GM21786 (cell line): ENCODE measurements around the gene CRB1.
"Not testable (repeated sequence)": the region's sequence is repeated elsewhere in the genome, so short reads cannot be mapped to it uniquely, and the experiment has no call there.

ENCODE experiments used
- ATAC-seq: cut with Tn5 transposase; IDR thresholded peaks from one replicate; pipeline ENCODE4 v1.9.1; 2021; ENCODE audit not compliant: unreplicated experiment

CRB1 gene

DNA sequence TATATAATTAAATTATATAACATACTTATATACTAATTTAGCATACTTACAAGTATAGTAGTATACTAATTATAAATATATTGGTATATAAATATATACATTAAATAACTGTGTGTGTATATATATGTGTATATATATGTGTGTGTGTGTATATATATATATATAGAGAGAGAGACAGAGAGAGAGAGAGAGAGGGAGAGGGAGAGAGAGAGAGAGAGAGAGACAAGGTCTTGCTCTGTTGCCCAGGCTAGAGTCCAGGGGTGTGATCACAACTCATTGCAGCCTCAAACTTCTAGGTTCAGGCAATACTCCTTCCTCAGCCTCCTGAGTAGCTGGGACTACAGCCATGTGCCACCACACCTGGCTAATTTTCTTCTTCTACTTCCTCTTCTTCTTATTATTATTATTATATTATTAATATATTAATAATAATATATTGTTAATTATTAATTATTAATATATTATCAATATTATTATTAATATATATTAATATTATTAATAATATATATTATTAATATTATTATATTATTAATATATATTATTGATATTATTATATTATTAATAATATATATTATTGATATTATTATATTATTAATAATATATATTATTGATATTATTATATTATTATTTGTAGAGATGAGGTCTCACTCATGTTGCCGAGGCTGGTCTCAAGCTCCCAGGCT, 185.5 kb downstream of the CRB1 start:
- ATAC-seq: no peak

DNA sequence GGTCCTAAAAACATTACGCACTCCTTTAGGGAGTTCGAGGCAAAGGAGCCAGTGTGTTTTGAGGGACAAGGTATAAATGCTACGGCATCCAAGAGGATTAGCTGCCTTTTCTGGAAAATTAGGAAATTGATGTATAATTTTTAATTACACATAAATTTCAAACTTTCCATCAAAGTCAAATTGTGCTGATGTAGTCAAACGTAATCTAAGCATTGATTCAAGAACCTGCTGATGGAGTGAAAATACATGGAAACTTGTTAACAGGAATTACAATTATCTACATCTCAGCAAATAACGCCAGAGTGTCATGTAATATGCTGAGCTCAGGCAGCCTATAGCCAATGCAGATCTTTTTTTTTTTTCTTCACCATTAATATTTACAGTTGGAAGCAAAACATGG, 194.5 kb downstream of the CRB1 start:
- no peak for ATAC-seq

DNA sequence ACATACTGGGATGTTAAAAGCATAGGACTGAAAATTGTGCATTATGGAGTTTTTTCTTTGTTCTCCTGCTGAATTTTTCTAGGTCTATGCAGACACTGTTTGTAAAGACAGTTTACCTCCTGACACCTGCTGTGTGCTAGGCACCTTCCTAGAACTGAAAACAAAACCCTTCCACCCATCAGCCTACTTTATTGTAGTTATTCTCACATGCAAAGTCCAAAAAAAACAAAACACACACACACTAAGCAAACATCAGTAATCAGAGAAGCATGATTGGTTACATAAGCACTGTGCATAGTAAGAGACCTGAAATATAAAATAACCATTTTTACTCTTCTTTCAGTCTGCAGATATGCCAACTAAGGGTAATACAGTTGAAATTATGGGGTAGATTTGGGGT, 195.1 kb downstream of the CRB1 start:
- ATAC-seq: no peak

DNA sequence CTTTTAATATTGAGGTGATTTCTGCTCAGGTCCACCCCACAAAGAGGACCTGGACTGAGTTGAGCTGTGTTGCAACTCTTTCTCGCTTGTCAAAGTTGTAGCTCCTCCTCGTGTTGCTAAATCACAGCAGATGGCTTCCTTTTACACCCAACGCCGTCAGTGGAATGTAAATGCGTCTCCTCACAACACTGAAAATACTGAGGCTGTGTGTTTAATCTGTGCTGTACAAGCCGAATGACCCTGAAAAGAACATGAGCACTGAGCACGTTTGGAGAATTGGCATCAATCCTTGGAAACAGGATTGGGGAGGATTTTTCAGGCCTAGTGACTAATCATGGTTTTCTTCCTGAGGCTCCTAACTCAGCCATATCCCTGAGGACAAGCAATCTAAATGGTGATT, 196.0 kb downstream of the CRB1 start:
- no peak for ATAC-seq

DNA sequence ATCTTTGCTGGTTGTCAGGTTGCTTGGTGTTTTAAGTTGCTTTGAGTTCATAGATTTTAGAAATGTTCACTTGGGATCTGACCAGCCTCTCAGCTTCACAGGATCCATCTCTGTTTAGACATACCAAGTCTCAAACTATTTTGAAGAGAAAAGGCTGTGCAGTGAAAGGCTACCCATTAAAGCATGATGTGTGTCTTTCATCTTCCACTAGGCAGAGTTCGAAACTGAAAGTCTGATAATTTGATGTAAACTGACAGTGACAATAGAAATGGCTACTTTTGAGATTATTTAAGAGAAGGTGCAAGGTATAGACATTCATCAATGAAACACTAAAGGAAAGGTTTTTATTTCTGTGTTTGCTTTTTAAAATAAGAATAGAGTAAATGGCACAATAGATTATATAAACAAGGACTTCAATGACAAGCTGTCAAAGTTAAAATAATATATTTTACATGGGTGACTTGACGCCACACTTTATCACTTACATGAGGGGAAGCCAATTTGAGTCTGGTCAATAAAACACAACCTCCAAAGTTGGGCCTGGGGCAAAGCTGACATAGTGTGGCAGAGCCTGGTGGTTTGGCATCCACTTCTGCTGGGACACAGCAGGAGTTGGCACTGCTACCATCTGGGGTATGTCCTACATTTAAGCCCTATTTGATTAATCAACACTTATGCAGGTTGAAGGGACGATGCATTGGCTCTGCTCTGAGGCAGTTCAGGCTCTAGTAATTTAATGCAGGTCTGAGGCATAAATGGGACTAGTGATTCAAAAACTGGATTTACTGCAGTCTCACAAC, 197.7 kb downstream of the CRB1 start:
- ATAC-seq: no peak

DNA sequence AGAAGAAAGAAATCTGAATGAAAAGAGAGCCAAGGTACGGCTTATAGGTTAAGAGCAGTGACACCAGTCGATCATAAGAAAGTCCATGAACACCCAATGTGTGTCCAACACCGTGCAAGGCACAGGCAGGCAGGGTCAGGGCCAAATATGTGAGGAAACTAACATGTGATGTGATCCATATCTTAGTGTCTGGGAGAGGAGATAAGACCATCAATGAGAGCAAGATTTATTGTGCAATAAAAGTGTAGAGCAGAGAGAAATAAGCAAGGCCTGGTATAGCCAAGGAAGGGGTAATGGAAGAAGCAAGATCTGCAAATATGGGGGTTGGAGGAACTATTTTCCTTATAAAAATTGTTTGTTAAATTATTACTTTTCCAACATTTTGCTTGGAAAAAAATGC, 198.8 kb downstream of the CRB1 start:
- no peak for ATAC-seq

DNA sequence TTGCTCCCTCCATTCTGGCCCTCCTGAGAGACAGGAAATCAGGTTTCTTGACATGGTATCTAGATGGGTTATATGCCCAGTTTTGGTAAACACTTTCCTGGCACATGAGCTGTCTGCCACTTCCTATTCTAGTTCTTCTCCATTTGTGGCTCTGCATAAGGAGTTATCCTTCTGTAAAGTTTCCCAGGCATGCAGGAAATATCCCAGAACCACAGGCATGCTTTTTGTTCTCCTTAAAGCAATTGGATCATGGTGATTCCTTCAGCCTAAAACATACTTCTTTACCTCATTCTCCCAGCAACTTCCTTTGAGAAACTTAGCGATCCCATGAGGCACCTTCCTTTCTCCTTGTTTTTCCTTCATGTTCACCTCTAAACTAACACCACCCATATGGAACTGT, 199.8 kb downstream of the CRB1 start:
- ATAC-seq: no peak

DNA sequence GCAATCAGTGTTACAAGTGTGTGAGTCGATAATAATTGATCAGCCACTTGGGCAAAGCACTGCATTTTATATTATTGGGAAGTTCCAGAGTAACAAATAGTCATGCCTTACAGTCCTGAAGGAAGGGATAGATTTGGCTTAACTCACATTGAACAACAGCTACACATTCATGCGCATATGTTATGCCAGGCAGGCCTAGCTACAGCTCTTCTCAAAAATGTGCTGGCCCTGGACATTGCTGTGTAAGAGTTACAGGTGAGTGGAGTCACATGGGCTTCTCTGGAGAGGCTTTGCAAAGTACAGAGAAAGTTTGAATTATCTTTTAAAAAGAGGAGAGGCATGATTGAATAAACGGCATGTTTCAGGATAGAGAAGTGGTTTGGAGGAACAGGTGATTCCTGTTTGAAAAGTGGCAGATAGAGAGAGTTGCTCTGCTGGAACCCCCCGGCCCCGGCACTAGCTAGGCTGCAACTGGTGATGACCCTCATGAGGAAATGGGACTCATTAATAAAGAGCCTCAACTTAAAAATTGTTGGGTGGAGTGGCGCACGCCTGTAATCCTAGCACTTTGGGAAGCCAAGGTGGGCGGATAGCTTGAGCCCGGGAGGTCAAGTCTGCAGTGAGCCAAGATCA, 200.6 kb downstream of the CRB1 start:
- ATAC-seq: no peak

DNA sequence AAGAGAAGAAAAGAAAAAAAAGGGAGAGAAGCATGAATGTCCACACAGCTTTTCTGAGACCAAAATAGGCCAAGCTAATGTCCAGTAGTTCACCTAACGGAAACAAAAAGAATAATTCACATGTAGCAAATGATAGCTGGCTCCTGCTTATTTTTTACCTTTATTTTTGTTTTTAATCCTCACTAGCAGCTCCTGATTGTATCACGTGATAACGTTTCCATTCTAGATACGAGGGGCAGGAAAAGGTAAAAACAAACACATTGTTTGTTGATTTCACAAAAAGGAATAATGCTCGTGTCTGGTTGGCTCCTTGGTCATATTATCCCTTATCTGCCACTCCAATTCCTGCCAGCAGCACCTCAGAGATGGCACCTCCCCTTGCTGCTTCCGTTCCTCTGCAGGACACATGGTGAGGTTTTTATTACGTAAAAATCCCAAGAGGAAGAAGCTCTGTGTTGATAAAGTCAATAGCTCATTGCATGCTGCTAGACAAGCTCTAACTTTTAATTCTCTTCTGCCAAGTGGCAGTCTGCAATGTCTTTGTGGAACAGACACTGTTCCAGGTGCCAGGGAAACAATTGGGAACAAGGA, 201.7 kb downstream of the CRB1 start:
- no peak for ATAC-seq

DNA sequence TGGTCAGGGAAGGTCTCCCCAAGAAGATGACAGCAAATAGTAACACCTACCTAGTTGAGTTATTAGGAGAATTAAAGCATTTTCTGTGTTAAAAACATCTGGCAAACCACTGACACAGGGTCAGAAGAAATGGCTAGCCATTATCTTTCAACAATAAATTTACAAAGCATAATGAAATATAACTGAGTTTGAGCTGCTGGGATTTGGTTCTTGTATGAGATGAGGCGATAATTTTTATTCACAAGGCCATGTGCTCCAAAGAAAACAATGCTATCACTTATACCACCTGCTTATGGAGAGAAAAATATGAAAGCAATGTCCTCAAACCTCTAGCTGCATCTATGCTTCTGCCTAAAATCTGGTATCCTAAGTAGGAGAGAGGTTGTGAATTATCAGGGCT, 202.3 kb downstream of the CRB1 start:
- ATAC-seq: no peak

DNA sequence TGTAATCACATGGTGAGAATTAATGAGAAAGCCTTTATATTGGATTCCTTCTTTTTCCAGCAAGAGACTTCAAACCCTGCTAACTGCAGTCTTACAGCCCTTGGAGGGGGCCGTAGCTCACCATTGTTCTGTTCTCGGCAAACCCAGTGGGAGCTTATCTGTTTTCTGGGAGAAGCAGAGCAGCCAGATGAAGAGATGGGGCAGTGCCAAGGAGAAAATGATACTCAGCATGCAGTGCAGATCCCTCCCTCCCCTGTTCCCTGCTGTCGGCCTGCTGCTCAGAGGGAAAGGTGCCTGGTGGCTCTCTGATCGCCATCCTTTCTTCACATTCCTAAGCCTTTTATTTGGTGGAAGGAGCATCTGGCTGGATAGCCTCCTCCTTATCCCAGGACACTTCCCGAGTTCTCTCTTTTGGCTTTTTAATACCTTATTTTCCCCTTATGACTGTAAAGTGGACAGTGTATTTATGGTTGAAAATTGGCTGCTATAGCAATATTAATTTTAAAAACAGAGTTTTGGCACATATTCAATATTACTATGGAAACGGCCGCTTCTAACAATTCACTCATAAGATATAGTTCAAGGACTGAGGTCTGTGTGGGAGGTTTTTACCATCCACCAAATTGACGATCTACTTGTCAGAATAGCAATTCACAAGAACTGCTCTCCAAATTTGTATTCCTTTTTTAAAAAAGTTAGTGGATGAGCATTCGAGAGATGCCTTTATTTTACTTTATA, 203.4 kb downstream of the CRB1 start:
- ATAC-seq: no peak

DNA sequence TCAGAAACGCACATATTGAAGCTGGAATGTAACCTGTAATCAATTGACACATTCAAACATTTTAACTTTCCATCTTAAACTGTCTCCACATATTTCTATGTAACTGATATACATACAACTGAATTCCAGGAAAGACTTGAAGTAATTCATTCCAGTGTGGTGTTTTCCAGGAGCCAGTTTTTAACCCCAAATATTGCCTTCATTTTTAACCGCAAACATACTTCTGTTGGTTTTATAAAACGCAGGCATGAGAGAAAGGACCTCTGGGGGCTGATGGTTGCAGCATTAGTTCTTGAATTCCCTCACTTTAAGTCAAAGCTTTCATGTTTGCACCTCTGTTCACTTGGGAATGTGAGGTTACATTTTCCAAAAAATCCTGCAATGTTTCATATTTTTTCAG, 204.1 kb downstream of the CRB1 start:
- no peak for ATAC-seq

DNA sequence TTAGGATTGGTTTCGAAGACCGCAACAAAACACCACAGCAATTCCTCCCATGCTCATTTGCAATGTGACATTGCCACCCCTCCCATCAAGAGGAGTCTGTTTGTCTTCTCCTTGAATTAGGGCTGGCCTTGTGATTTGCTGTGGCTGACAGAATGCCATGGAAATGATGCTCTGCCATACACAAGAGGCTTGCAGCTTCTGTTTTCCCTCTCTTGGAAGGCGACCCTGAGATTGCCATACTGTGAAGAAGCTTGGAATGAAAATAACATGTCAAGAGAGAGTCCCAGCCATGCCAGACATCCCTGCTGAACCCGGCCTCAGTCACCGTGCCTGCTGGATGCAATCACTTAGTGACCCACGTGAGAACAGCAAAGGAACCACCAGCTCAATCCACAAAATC, 212.4 kb downstream of the CRB1 start:
- no peak for ATAC-seq

DNA sequence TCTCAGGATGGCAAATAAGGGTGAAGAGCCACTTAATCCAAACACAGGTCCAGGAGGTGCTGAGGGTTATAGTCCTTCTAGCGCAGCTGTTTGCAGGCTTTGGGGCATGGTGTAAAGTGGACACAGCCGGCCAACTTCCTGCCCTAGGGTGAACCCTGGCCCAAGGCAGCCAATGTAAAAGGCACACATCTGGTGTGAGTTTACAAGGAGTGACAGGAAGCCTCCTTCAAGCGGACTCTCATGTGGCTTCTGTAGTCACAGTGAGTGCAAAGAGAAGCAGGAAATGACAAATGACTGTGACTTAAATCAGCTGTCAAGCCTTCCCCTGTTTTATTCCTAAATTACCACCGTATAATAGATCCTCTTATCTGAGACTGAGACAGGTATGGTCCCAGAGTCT, 213.0 kb downstream of the CRB1 start:
- ATAC-seq: no peak

DNA sequence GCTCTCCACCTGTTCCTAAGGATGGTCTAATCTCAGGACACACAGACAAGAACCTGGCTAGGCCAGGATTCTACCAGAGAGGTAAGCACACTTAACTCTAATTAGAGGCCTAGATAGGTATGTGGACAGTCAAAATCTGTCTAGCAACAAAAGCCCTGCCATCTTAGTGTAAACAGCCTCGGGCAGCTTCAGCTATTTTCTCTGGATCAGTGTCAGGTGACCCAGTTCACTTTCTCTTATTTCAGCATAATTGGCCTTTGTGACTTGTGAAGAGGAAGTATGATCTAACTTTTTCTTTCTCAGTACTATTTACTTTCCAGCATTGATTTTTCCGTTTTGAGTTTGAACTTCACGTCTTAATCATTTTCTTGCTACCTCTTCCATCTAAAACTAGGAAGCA, 217.7 kb downstream of the CRB1 start:
- no peak for ATAC-seq

DNA sequence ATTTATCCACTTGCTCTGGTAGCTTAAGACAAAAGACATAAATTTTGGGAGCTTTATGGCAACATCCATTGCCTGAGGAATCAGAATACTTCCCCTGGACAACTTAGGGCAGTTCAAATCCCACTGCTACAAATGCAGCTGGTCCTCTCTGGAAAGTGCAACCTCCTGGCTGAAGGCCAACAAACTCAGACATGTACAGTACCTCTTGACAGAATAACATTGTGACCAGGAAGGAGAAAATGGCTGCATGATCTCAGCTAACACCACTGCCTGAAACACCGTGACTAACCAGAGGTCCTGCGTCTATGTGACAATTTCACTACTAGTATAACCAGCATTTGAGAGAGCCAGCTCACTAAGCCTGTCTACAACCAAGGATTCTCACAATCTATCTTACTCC, 218.9 kb downstream of the CRB1 start:
- ATAC-seq: no peak

DNA sequence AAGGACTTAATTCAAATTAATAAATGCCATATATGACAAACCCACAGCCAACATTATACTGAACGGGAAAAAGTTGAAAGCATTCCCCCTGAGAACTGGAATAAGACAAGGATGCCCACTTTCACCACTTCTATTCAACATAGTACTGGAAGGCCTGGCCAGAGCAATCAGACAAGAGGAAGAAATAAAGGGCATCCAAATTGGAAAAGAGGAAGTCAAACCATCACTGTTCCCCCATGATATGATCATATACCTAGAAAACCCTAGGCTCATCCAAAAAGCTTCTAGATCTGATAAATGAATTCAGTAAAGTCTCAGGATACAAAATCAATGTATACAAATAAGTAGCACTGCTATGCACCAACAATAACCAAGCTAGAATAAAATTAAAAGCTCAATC, 223.5 kb downstream of the CRB1 start:
- ATAC-seq: not testable (repeated sequence)

DNA sequence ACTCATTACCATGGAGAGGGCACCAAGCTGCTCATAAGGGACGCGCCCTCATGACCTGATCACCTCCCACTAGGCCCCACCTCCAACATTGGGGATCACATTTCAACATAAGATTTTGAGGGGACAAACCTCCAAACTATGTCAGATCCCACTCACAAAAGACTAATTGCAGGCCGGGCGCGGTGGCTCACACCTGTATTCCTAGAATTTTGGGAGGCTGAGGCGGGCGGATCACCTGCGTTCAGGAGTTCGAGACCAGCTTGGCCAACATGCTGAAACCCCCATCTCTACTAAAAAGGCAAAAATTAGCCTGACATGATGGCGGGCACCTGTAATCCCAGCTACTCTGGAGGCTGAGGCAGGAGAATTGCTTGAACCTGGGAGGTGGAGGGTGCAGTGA, 228.7 kb downstream of the CRB1 start:
- no peak for ATAC-seq

DNA sequence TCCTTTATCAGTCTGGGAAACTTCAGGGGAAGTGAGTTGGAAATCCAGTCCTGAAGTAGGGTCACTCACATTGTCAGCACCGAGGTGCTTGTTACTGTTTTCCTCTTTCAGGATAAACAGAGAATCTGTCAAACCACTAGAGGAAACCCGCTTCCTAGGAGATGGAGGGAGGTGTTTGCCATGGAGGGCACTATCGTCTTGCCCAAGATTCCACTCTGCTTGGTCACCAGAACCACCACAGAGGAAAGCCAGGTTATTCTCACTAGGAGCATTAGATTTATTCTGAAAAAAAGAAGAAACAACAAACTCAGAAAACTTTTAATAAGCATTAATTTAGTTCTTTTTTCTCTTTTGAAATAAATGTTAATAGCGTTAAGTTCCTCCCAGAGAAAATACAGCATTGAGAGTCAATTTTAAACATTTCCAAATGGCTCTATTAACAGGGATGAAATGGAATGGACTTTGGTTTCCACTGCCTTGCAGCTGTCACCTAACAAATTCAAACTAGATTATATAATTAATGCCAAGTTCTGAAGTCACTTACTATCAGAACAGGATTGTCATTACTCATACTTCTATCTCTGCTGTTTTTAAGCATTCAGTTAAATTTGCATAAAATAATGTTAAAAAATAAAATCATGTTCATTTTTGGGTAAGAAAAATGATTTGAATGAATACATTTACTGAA, 242.8 kb downstream of the CRB1 start:
- ATAC-seq: no peak

DNA sequence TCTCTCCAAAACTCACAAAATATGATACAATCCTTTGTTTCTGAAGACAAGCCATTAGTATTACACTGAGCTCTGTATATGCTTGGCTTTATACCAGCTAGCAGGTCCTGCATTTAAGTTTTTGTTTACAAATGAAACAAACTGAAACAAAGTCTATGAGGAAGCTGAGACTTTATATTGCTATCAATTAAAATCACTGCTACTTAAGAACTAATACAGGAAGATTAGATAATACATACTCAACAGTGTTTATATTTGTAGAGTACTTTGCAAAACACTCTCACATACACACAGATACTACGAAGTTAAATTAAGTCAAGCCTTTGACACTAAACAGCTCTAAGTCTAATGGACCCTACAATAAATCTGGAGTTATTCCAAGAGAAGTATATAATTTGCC, 247.4 kb downstream of the CRB1 start:
- ATAC-seq: no peak
